Stomach smooth muscle (tissue), 2 donors: ENCODE measurements around the gene BEND4.

ENCODE experiments used
- H3K27ac ChIP-seq: one replicate; pipeline ENCODE4 v1.7.0; 2013; ENCODE audit warnings: mild to moderate bottlenecking, low read length, inconsistent platforms
- H3K27me3 ChIP-seq, 2 donors: one replicate each; pipeline ENCODE4 v1.7.0; 2013; ENCODE audit warnings: low read length in 2 of 2; ENCODE audit not compliant: insufficient read depth in 2 of 2, control insufficient read depth in 1 of 2
- H3K36me3 ChIP-seq, 2 donors: one replicate each; pipeline ENCODE4 v1.7.0; 2013; ENCODE audit warnings: low read length in 2 of 2; ENCODE audit not compliant: control insufficient read depth in 2 of 2, insufficient read depth in 2 of 2
- H3K4me1 ChIP-seq: one replicate; pipeline ENCODE4 v1.7.0; 2013; ENCODE audit warnings: low read length; ENCODE audit not compliant: control insufficient read depth, insufficient read depth
- H3K4me3 ChIP-seq, 2 donors: one replicate each; pipeline ENCODE4 v1.7.0; 2013; ENCODE audit warnings: low read length in 2 of 2
- H3K9ac ChIP-seq, 2 donors: one replicate each; pipeline ENCODE4 v1.7.0; 2013; ENCODE audit warnings: low read length in 2 of 2, mild to moderate bottlenecking in 1 of 2
- H3K9me3 ChIP-seq, 2 donors: one replicate each; pipeline ENCODE4 v1.7.0; 2013; ENCODE audit warnings: low read length in 2 of 2; ENCODE audit not compliant: control insufficient read depth in 2 of 2
- donor health status: healthy.
- donor health status: Pancreatic carcinoma.

BEND4 gene

DNA sequence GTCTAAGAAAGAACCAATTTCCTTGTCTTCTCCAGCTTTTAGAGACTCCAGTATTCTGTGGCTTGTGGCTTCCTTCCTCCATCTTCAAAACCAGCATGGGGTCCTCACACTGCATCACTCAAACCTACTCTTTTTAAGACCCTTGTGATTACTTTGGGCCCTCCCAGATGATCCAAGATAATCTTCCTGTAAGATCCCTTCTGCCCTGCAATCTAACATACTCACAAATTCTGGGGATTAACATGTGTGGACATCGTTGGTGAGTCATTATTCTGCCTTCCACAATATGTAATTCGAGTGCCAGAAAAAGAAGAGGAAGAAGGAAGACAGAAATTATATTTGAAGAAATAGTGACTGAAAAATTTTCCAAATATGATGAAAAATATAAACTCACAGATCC is 47.9 kb downstream of the BEND4 start:
- Histone ChIP-seq H3K4me1 (no peaks in the 10 kb centered on the region), H3K9ac (no peak overlapping the region), H3K36me3 (no peaks in the 10 kb centered on the region), H3K4me3 (no peak overlapping the region), H3K9me3 (no peaks in the 10 kb centered on the region), H3K27ac (no peak overlapping the region), H3K27me3 (no peaks in the 10 kb centered on the region)

DNA sequence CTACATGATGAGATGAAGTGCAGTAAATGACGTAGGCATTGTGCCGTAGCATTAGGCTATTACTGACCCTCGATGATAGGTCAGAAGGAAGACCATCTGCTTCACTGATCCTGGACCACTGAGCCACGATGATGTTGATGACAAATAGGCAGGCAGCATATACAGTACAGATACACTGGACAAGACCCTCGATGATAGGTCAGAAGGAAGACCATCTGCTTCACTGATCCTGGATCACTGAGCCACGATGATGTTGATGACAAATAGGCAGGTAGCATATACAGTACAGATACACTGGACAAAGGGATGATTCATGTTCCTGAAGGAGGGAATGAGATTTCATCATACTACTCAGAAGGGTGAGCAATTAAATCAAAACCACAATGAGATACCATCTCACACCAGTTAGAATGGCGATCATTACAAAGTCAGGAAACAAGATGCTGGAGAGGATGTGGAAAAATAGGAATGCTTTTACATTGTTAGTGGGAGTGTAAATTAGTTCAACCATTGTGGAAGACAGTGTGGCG is 50.9 kb downstream of the BEND4 start:
- no peak overlapping the region for H3K27ac ChIP-seq
- H3K9ac ChIP-seq = no peak overlapping the region
- no peaks in the 10 kb centered on the region for H3K9me3 ChIP-seq
- H3K4me1 ChIP-seq = no peaks in the 10 kb centered on the region
- H3K36me3 ChIP-seq = no peaks in the 10 kb centered on the region
- H3K27me3 ChIP-seq = no peaks in the 10 kb centered on the region
- H3K4me3 ChIP-seq = no peak overlapping the region

GRCh38 chr4:42088386-42088785 is 64.1 kb downstream of the BEND4 start:
- H3K4me1 ChIP-seq = no peaks in the 10 kb centered on the region
- H3K9ac ChIP-seq = no peak overlapping the region
- no peaks in the 10 kb centered on the region for H3K27me3 ChIP-seq
- H3K27ac ChIP-seq = no peak overlapping the region
- no peaks in the 10 kb centered on the region for H3K9me3 ChIP-seq
- no peak overlapping the region for H3K4me3 ChIP-seq
- peaks cover 3 to 21% of the 10 kb centered on the region in 2 donors for H3K36me3 ChIP-seq

GRCh38 chr4:42083816-42084215 is 68.6 kb downstream of the BEND4 start:
- Histone ChIP-seq H3K4me1 (no peaks in the 10 kb centered on the region), H3K27me3 (no peaks in the 10 kb centered on the region), H3K9me3 (no peaks in the 10 kb centered on the region), H3K9ac (no peak overlapping the region), H3K36me3 (peaks cover 13 to 37% of the 10 kb centered on the region in 2 donors), H3K27ac (no peak overlapping the region), H3K4me3 (no peak overlapping the region)

DNA sequence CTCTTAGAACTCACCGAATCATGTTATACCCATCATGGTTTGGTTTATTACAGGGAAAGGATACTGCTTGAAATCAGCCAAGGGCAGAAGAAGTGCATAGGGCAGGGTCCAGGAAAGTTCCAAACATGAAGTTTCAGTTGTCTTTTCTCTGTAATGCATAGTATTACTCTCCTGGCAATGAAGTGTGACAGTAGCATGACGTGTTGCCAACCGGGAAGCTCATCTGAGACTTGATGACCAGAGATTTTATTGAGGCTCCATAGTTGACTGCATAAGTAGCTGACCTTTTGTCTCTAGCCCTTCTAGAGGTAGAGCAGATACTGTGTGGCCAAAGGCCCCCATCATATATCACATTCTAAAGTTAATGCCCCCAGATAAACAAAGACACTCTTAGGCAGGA is 72.1 kb downstream of the BEND4 start:
- Histone ChIP-seq H3K27ac (no peak overlapping the region), H3K36me3 (peaks cover 16 to 24% of the 10 kb centered on the region in 2 donors), H3K9me3 (no peaks in the 10 kb centered on the region), H3K4me1 (no peaks in the 10 kb centered on the region), H3K27me3 (no peaks in the 10 kb centered on the region), H3K4me3 (no peak overlapping the region), H3K9ac (no peak overlapping the region)

GRCh38 chr4:42078184-42078801 is 74.2 kb downstream of the BEND4 start:
- no peaks in the 10 kb centered on the region for H3K27me3 ChIP-seq
- H3K9me3 ChIP-seq = no peaks in the 10 kb centered on the region
- no peak overlapping the region for H3K9ac ChIP-seq
- H3K4me1 ChIP-seq = no peaks in the 10 kb centered on the region
- peaks cover 16 to 18% of the 10 kb centered on the region in 2 donors for H3K36me3 ChIP-seq
- no peak overlapping the region for H3K27ac ChIP-seq
- H3K4me3 ChIP-seq = no peak overlapping the region

DNA sequence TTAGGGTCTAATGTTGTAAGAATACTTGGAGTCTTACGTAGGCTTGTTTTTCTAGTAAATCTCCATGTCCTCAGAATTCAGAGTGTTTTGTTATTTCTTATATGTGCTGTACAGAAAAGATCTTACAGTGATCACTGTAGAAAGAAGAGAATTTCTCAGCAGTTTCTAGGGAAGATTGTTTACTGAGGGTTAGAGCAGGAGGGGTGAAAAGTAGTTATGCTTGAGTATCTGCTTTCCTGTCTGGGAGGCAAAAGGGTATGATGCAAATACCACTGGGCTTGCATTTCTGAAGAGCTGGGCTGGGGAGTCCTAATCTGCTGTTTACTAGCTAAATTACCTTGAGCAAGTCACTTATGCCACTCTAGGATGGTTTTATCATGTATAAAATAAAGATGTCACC is 78.2 kb downstream of the BEND4 start:
- Histone ChIP-seq H3K9me3 (no peaks in the 10 kb centered on the region), H3K27me3 (no peaks in the 10 kb centered on the region), H3K36me3 (peaks cover 8 to 11% of the 10 kb centered on the region in 2 donors), H3K4me1 (no peaks in the 10 kb centered on the region), H3K9ac (no peak overlapping the region), H3K4me3 (no peak overlapping the region), H3K27ac (no peak overlapping the region)

DNA sequence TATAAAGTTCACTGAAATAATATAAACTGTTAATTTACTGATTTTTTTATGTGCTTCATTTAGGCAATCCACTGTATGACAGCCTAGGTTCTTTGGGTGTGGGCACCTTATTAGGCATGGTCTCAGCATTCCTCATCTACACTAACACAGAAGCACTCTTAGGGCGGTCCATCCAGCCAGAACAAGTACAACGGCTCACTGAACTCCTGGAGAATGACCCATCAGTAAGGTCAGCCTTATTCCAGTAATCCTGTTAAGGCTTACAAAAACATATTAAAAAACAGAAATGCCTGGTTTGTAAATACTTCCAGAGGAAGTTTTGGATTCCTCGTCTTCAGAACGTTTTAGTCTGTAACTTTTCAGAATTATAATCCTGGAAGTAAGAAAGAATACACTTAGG is 82.0 kb downstream of the BEND4 start:
- Histone ChIP-seq H3K9ac (no peak overlapping the region), H3K36me3 (peaks cover 10 to 15% of the 10 kb centered on the region in 2 donors), H3K27me3 (no peaks in the 10 kb centered on the region), H3K4me1 (no peaks in the 10 kb centered on the region), H3K27ac (no peak overlapping the region), H3K4me3 (no peak overlapping the region), H3K9me3 (no peaks in the 10 kb centered on the region)

- H3K4me3 ChIP-seq = no peak overlapping the region
- no peak overlapping the region for H3K27ac ChIP-seq
- no peaks in the 10 kb centered on the region for H3K4me1 ChIP-seq
- no peak overlapping the region for H3K9ac ChIP-seq
- no peaks in the 10 kb centered on the region for H3K27me3 ChIP-seq
- peaks cover 11 to 23% of the 10 kb centered on the region in 2 donors for H3K36me3 ChIP-seq
- no peaks in the 10 kb centered on the region for H3K9me3 ChIP-seq
Observed at GRCh38 chr4:42067264-42067663, 85.2 kb downstream of the BEND4 start.

- no peaks in the 10 kb centered on the region for H3K4me1 ChIP-seq
- H3K9ac ChIP-seq = no peak overlapping the region
- H3K4me3 ChIP-seq = no peak overlapping the region
Observed at GRCh38 chr4:42066402-42066801, 86.1 kb downstream of the BEND4 start.

More at GRCh38 chr4:42066402-42066801, 86.1 kb downstream of the BEND4 start:
- Histone ChIP-seq H3K9me3 (no peaks in the 10 kb centered on the region), H3K27me3 (no peaks in the 10 kb centered on the region), H3K36me3 (peaks cover 11 to 21% of the 10 kb centered on the region in 2 donors), H3K27ac (no peak overlapping the region)
